Small intestine (tissue), 7 donors: ENCODE results near the gene FAP. TPM values are rescaled to one million over a fixed set of nuclear protein-coding genes. Genes with fewer than 3 reads are reported as not detected.
A peak's percentile ranks its signal among the peaks of the same experiment; 100 is the strongest.

Experiments used
- DNase-seq, 2 donors: peaks; one replicate each; pipeline versions ENCODE4 v3.0.0 to v3.0.0-alpha.2; 2013
- FAIRE-seq: peaks from 2 replicates; lab custom pipeline; 2012; peaks lifted over from hg19 to GRCh38; lab: Jason Lieb, UNC
- H3K27ac ChIP-seq, 3 donors: one replicate each; pipeline ENCODE4 v1.5.1; 2013; ENCODE audit warnings: low read length in 2 of 3, mild to moderate bottlenecking in 2 of 3, control low read depth in 1 of 3, inconsistent platforms in 1 of 3, low read depth in 1 of 3, moderate library complexity in 1 of 3
- H3K27me3 ChIP-seq, 3 donors: one replicate each; pipeline ENCODE4 v1.6.1; 2013; ENCODE audit warnings: low read length in 3 of 3, inconsistent platforms in 1 of 3; ENCODE audit not compliant: control insufficient read depth in 3 of 3, insufficient read depth in 3 of 3
- H3K36me3 ChIP-seq, 3 donors: one replicate each; pipeline ENCODE4 v1.6.1; 2013; ENCODE audit warnings: low read length in 3 of 3, inconsistent platforms in 1 of 3, low read depth in 1 of 3, mild to moderate bottlenecking in 1 of 3, moderate library complexity in 1 of 3; ENCODE audit not compliant: control insufficient read depth in 3 of 3, insufficient read depth in 2 of 3
- H3K4me1 ChIP-seq, 3 donors: one replicate each; pipeline ENCODE4 v1.6.1; 2013; ENCODE audit warnings: low read length in 2 of 3, inconsistent platforms in 1 of 3, low read depth in 1 of 3, mild to moderate bottlenecking in 1 of 3, moderate library complexity in 1 of 3; ENCODE audit not compliant: control insufficient read depth in 3 of 3, insufficient read depth in 2 of 3
- H3K4me3 ChIP-seq, 3 donors: one replicate each; pipeline ENCODE4 v1.5.1; 2013; ENCODE audit warnings: low read length in 3 of 3, control low read depth in 1 of 3, inconsistent platforms in 1 of 3, low read depth in 1 of 3, mild to moderate bottlenecking in 1 of 3, moderate library complexity in 1 of 3
- H3K9me3 ChIP-seq, 2 donors: one replicate each; pipeline ENCODE4 v1.6.1; 2013; ENCODE audit warnings: low read depth in 1 of 2, low read length in 1 of 2; ENCODE audit not compliant: control insufficient read depth in 2 of 2, insufficient read depth in 1 of 2
- WGBS, 3 donors: extraction: QIAGEN DNeasy Blood & Tissue Kit; methylation state at CpG; one replicate each; pipeline ENCODE4 v1.1.7; 2013; 5-methylcytosine and 5-hydroxymethylcytosine counted together
- polyA plus RNA-seq, 4 donors: library from polyadenylated mRNA; stranded (reverse) in 3 of 4; unstranded in 1 of 4; fragments of 200-250 nt in 3 of 4; fragments of 120-200 nt in 1 of 4; gene quantifications; one replicate each; pipeline versions ENCODE4 v1.2.1 to v1.2.3, GENCODE V29; 2013
- donor health status: healthy with polysubstance abuse.
- donor health status: control.
- donor health status: control.
- donor health status: Bipolar disorder and iron deficiency.
- donor health status: healthy.

Gene FAP
- polyA plus RNA-seq, 4 donors = 0.78 to 2.3 TPM; not detected in 2

DNA sequence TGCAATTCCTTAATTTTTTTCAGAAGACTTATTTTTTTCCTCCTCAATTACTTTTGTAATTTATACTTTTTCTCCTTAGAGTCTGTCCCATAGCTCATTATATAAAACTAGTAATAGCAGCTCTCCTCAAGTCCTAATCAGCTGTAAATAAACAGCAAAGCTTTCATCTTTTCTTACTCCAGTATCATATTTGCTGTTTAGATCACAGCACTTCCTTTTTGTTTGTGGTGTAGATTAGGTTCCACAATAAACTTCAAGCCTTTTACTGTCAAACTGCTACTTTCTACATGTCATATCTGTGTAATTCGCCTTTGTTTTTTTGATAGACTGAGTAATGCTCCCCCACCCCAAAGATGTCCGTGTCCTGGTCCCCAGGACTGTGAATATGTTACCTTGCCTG is 116.7 kb downstream of the FAP start:
- H3K27me3 ChIP-seq = no peaks in the 10 kb centered on the region
- FAIRE-seq (no peak), DNase-seq (no peak)
- 68 to 86% (median 70%) methylated on average over 2 of the region's 2 CpGs for WGBS, 3 donors
- H3K27ac ChIP-seq = no peak overlapping the region
- H3K36me3 ChIP-seq = no peaks in the 10 kb centered on the region
- H3K9me3 ChIP-seq = no peaks in the 10 kb centered on the region
- H3K4me1 ChIP-seq = no peaks in the 10 kb centered on the region
- H3K4me3 ChIP-seq = no peak overlapping the region

DNA sequence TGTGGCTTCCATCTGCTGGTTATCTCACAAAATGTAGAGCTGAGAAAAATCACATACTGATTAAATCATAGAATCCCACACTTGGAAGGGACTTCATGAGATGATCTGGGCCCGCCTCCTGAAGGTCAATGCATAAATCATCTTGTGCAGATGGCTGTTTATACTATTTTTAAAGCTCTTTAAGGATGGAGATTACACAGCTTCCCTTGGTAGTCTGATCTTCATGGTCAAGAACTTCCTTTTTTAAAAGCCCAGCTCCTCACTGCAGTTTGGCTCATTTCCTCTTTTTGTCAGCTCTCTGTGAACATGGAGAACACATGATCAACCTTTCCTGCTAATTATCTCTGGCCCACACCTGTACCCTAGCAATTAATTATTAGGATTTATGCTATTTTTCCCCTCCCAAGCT is 117.1 kb downstream of the FAP start:
- DNase-seq = no peak
- no peaks in the 10 kb centered on the region for H3K36me3 ChIP-seq
- H3K4me1 ChIP-seq = no peaks in the 10 kb centered on the region
- FAIRE-seq = no peak
- no peaks in the 10 kb centered on the region for H3K27me3 ChIP-seq
- 40 to 79% (median 70%) methylated on average over 1 of the region's 1 CpG for WGBS, 3 donors
- H3K27ac ChIP-seq = no peak overlapping the region
- no peaks in the 10 kb centered on the region for H3K9me3 ChIP-seq
- no peak overlapping the region for H3K4me3 ChIP-seq

DNA sequence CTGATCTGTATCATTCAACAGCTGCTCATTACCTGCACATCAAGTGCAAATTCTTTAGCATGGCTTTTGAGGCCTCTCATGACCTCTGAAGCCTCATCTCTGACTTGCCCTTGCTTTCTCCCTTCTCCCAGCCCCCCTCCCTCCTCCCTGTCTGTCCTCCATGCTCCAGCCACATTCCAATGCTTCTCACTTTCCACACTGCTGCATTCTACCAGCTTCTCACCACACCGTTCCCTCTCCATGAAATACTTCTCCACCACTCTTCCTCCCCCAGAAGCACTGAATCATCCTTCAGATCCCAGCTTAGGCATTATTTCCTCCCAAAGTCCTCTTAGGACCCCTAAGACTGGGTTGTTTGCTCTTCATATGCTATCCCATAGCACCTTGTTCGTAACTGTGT is 118.1 kb downstream of the FAP start:
- H3K4me3 ChIP-seq = no peak overlapping the region
- H3K9me3 ChIP-seq = no peaks in the 10 kb centered on the region
- no peaks in the 10 kb centered on the region for H3K27me3 ChIP-seq
- H3K36me3 ChIP-seq = no peaks in the 10 kb centered on the region
- DNase-seq = no peak
- FAIRE-seq = no peak
- 85 to 90% (median 88%) methylated on average over 2 of the region's 2 CpGs for WGBS, 3 donors
- H3K27ac ChIP-seq = no peak overlapping the region
- no peaks in the 10 kb centered on the region for H3K4me1 ChIP-seq

DNA sequence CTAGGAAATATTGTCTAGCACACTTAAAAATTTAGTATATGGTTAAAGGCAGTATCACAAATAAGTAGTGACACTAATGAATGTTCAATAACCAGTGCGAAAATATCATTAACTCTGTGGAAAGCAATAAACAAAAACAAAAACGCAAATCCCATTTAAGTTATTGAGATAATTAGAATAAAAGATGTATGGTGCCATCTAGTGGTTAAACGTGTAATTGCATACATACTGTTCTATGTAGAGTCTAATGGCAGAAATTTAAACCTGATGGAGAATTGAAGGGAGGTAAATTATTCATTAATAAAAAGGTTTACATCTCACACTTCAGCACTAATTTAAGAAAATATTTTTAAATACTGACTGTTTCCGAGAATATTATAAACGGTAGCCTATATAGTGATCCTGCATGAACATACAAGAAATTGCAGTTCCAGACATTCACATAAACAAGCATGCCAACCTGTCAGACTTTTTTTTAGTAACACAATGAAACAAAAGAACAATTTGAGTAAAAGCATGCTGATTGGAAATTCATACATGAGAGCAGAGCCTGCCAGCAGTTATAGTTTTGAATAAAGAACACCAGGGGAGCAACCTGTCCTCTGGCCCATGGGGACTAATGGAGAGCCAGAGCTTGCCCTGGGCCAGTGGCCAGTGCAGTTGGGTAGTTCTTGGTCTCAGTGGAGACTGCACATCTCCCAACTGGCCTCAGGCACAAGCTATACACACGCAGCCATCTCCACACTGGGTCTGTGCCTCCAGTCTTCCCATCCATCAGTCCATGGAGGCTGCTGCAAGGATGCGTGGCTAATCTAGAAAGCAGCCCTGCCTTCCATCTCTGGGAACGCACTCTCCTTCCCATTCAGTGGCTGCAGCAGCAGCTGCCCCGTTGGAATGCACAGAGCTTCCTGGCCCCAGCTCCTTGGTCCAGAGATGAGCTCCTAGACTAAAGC is 119.2 kb downstream of the FAP start:
- Histone ChIP-seq H3K27ac (no peak overlapping the region), H3K9me3 (no peaks in the 10 kb centered on the region), H3K36me3 (no peaks in the 10 kb centered on the region), H3K27me3 (no peaks in the 10 kb centered on the region), H3K4me1 (no peaks in the 10 kb centered on the region), H3K4me3 (no peak overlapping the region)
- WGBS, 3 donors = 30 to 38% (median 32%) methylated on average over 9 of the region's 9 CpGs
- FAIRE-seq (peak; percentile 92), DNase-seq (peak; percentile 70 to 74)

Other genes with a start within 250 kb of the FAP start
- 100 to 1,000 TPM in 1 of 4 donors, 10 to 100 TPM in 3; 35.8 to 253 (median 52.0) TPM for gene DPP4, start 169.2 kb downstream of the FAP start, polyA plus RNA-seq
- 100 to 1,000 TPM in 1 of 4 donors, 10 to 100 TPM in 2, 1 to 10 TPM in 1; 4.1 to 236 (median 14.1) TPM for gene GCG, start 91.2 kb downstream of the FAP start, polyA plus RNA-seq
- gene IFIH1, start 75.2 kb upstream of the FAP start, polyA plus RNA-seq = 10 to 100 TPM; 11.9 to 20.8 (median 18.6) TPM
- 10 to 100 TPM; 16.1 to 36.9 (median 24.1) TPM for gene GCA, start 100.7 kb upstream of the FAP start, polyA plus RNA-seq